Measurements from ENCODE around the gene CAV2.

DNA sequence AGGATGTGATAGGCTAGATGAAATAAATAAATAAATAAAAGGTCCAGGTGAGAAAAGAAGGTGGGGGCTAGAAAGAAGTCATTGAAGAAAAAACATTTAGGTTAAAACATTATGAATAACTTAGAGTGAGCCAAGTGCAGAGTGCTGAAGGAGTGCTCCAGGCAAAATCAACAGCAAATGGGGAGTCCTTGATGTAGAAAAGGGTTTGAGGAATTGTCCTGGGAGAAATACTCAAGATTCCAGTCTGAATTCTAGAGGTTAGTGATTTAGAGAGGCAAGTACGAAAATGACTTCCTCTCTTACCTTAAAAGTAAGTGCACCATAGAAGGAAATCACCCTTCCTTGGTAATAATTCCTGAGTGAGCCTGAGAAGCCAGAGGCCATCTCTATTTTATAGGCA lies 44.9 kb downstream of the CAV2 start:
- no peak for TF ChIP-seq POLR2A (IDR thresholded peaks at IDR 0.05)
- TF ChIP-seq, protein P1, sequence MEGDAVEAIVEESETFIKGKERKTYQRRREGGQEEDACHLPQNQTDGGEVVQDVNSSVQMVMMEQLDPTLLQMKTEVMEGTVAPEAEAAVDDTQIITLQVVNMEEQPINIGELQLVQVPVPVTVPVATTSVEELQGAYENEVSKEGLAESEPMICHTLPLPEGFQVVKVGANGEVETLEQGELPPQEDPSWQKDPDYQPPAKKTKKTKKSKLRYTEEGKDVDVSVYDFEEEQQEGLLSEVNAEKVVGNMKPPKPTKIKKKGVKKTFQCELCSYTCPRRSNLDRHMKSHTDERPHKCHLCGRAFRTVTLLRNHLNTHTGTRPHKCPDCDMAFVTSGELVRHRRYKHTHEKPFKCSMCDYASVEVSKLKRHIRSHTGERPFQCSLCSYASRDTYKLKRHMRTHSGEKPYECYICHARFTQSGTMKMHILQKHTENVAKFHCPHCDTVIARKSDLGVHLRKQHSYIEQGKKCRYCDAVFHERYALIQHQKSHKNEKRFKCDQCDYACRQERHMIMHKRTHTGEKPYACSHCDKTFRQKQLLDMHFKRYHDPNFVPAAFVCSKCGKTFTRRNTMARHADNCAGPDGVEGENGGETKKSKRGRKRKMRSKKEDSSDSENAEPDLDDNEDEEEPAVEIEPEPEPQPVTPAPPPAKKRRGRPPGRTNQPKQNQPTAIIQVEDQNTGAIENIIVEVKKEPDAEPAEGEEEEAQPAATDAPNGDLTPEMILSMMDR (IDR thresholded peaks at IDR 0.05), result no peak
